ENCODE data around the gene LGR5. TPM values are rescaled to one million over a fixed set of nuclear protein-coding genes. Genes with fewer than 3 reads are reported as not detected.
"Not testable (repeated sequence)": the region's sequence is repeated elsewhere in the genome, so short reads cannot be mapped to it uniquely, and the experiment has no call there.

Gene LGR5
- total RNA-seq, 1 experiment from 2014 or later = 2.9 TPM

DNA sequence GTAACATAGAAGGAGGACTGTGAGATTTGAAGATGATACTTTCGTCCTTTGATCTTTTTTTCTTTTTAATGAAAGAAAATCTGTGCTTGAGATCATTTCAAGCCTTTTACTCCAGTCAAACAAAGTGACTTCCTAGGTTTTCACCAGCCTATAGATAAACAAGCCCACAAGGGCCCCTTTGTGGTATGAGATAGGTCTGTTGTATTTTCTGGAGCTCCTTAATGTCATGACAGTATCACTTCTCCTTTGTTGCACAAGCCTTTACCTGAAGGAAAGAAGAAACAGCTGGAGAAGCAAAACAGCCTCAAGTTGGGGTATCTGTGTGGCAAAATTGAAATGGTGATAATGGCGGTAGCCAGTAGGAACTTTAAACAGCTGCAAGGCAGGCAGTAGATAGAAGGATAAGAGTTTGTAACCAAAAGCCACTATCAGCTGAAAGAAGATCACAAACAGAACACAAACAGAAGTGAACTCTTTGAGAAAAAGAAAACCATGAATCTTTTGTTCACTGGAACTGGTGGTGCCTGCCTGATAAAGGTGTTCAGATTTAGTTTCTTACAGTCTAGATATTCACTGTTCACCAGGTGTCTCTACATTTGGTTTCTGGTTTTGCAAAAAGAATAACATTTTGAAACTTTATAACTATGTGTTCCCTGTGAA is 96.8 kb downstream of the LGR5 start:
- Histone ChIP-seq H3K27me3 (ENCODE audit: control insufficient read depth, insufficient read depth, low read length) (no peaks in the 10 kb centered on the region), H3K36me3 (replicated peaks; ENCODE audit: control insufficient read depth, insufficient read depth, low read length) (no peaks in the 10 kb centered on the region), H3K4me3 (ENCODE audit: insufficient read depth, low read depth, low read length) (no peak overlapping the region)
- DNase-seq = no peak

DNA sequence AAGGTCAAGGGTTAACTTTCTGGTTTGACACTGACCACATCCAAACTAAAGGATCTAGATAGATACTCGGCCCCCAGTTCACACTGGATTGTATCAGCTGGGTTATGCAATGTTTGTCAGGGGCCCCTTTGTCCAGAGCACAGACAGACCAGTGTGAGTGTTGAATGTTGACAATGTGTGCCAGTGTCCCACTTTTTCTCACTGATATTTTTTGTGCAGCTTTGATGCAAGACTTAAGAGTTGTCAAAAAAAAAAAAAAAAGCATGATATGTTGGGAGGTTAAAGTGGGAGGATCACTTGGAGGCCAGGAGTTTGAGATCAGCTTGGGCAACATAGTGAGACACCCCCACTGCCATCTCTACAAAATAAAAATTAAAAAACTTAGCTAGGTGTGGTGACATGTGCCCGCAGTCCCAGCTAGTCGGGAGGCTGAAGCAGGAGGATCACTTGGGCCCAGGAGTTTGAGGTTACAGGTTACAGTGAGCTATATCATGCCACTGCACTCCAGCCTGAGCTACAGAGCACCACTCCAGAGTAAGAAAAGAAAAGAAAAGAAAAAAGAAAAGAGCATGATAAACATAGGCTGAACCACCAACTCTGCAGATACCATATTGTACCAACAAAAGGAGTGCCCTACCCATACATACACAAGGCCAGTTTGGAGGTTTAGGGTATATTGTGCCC is 97.5 kb downstream of the LGR5 start:
- H3K4me3 ChIP-seq (ENCODE audit: insufficient read depth, low read depth, low read length) = no peak overlapping the region
- no peak for DNase-seq
- H3K36me3 ChIP-seq (replicated peaks; ENCODE audit: control insufficient read depth, insufficient read depth, low read length) = no peaks in the 10 kb centered on the region
- no peaks in the 10 kb centered on the region for H3K27me3 ChIP-seq (ENCODE audit: control insufficient read depth, insufficient read depth, low read length)

GRCh38 chr12:71538807-71539206 is 99.2 kb downstream of the LGR5 start:
- no peaks in the 10 kb centered on the region for H3K36me3 ChIP-seq (replicated peaks; ENCODE audit: control insufficient read depth, insufficient read depth, low read length)
- no peaks in the 10 kb centered on the region for H3K27me3 ChIP-seq (ENCODE audit: control insufficient read depth, insufficient read depth, low read length)
- no peak for DNase-seq
- no peak overlapping the region for H3K4me3 ChIP-seq (ENCODE audit: insufficient read depth, low read depth, low read length)

DNA sequence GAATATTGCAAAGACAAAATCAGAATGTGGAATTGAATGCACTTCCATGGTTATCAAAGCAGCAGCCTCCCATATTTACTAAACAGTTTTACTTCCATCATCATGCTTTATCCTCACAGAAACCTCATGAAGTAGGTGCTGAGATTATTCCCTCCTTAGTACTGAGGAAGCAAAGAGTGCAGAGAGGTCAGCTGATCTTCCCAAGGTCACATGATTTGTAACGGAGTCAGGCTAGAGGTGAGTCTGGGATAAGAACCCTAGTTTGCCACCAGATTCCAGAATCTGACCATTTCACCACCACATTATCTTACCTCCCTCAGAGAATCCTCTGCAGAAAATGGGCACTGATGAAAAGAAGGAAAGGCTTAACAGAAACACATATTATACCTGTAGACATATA is 102.0 kb downstream of the LGR5 start:
- H3K4me3 ChIP-seq (ENCODE audit: insufficient read depth, low read depth, low read length) = no peak overlapping the region
- DNase-seq = no peak
- H3K36me3 ChIP-seq (replicated peaks; ENCODE audit: control insufficient read depth, insufficient read depth, low read length) = no peaks in the 10 kb centered on the region
- H3K27me3 ChIP-seq (ENCODE audit: control insufficient read depth, insufficient read depth, low read length) = no peaks in the 10 kb centered on the region

DNA sequence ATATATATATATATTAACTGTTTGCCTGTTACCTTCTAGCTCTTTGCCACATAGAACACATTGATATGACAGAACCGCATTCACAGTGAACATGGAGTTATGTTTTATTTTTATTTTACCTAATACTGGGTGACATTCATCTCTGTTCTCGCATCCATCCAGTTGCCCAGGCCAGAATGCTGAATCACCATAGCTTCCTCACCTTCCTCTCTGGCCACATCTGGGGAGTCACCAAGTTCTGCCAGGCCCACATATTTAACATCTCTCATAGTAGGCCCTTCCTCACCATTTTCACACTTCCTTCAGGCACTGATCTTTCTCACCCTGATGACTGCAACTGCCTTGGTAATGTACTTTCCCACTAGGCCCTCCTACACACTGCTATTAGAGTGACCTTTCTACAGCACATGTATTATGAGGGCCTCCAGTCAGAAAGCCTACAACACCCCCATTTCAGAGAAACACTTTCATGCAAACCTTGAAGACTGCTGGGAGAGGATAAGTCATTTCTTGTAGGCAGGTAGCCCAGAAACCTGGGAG is 106.8 kb downstream of the LGR5 start:
- DNase-seq = no peak
- H3K27me3 ChIP-seq (ENCODE audit: control insufficient read depth, insufficient read depth, low read length) = no peaks in the 10 kb centered on the region
- H3K36me3 ChIP-seq (replicated peaks; ENCODE audit: control insufficient read depth, insufficient read depth, low read length) = no peaks in the 10 kb centered on the region
- H3K4me3 ChIP-seq (ENCODE audit: insufficient read depth, low read depth, low read length) = no peak overlapping the region

DNA sequence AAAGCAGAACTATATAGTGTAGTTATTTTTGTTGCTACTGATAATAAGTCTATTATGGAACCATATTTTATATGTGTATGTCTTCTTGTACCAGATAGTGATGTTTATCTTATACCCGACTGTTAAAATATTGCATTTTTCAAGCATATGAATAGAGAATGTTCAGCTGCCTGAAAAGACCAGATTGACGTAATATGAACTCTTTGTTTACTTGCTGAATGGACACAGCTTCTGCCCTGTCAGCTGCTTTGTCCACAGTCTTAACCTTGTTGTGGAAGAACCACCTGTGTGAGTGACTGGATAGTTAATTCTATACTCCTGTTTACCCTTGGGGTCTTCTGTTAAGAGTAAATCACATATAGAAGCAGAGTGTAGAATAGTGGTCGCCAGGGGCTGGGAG is 109.3 kb downstream of the LGR5 start:
- no peak for DNase-seq
- Histone ChIP-seq H3K4me3 (ENCODE audit: insufficient read depth, low read depth, low read length) (no peak overlapping the region), H3K36me3 (replicated peaks; ENCODE audit: control insufficient read depth, insufficient read depth, low read length) (no peaks in the 10 kb centered on the region), H3K27me3 (ENCODE audit: control insufficient read depth, insufficient read depth, low read length) (no peaks in the 10 kb centered on the region)

GRCh38 chr12:71551529-71551928 is 111.9 kb downstream of the LGR5 start:
- H3K4me3 ChIP-seq (ENCODE audit: insufficient read depth, low read depth, low read length) = no peak overlapping the region
- DNase-seq = no peak

DNA sequence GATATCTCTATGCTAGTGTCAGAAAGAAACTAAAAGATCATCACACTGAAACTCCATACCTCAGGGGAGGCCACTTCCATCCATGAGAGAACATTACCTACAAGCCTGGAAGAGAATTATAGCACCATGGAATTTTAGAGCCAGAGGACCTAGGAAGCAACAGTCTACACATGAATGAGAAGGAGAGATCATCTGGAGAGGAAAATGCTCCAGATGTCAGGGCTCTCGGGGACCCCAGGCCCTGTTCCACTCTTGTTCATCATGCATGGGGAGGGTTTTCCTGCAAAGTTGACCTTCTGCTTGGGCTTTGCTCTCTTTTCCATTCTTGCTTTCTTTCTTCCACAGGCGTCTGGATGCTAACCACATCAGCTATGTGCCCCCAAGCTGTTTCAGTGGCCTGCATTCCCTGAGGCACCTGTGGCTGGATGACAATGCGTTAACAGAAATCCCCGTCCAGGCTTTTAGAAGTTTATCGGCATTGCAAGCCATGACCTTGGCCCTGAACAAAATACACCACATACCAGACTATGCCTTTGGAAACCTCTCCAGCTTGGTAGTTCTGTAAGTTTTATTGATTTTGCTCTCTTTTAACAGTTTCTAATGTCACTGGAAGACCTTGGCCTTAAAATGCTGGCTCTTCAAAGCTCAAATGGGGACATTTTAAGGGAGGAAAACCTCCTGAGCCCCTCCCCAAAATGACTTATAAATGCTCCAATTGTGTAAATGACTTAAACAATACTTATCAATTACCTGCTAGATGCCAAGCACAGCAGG is 113.3 kb downstream of the LGR5 start:
- Histone ChIP-seq H3K36me3 (replicated peaks; ENCODE audit: control insufficient read depth, insufficient read depth, low read length) (no peaks in the 10 kb centered on the region), H3K4me3 (ENCODE audit: insufficient read depth, low read depth, low read length) (no peak overlapping the region), H3K27me3 (ENCODE audit: control insufficient read depth, insufficient read depth, low read length) (no peaks in the 10 kb centered on the region)
- no peak for DNase-seq

More at GRCh38 chr12:71551529-71551928, 111.9 kb downstream of the LGR5 start:
- H3K36me3 ChIP-seq (replicated peaks; ENCODE audit: control insufficient read depth, insufficient read depth, low read length) = no peaks in the 10 kb centered on the region
- no peaks in the 10 kb centered on the region for H3K27me3 ChIP-seq (ENCODE audit: control insufficient read depth, insufficient read depth, low read length)

DNA sequence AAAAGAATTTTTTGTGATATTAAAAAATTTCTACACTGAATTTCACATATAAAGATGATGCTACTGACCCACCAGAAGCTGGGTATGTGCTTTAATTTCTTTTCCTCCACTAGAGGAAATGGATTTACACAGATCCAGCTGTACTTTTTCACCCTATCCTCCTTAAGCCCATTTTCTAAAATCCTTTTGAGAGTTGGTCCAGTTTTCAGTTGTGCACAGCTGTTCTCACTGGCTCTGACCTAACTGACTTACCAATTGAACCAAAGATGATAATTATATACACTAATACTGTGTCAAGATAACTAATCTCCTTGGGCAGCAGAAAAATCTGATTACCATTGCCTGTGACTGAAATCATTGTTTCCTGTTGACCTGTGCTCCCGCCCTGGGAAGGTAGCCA is 115.6 kb downstream of the LGR5 start:
- H3K36me3 ChIP-seq (replicated peaks; ENCODE audit: control insufficient read depth, insufficient read depth, low read length) = no peaks in the 10 kb centered on the region
- no peak overlapping the region for H3K4me3 ChIP-seq (ENCODE audit: insufficient read depth, low read depth, low read length)
- DNase-seq = no peak

DNA sequence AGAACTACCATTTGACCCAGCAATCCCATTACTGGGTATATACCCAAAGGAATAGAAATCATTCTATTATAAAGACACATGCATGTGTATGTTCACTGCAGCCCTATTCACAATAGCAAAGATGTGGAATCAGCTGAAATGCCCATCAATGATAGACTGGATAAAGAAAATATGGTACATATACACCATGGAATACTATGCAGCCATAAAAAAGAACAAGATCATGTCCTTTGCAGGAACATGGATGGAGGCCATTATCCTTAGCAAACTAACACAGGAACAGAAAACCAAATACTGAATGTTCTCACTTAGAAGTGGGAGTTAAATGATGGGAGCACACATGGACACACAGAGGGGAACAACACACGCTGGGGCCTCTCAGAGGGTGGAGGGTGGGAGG is 116.2 kb downstream of the LGR5 start:
- not testable (repeated sequence) for H3K27me3 ChIP-seq (ENCODE audit: control insufficient read depth, insufficient read depth, low read length); H3K36me3 ChIP-seq (replicated peaks; ENCODE audit: control insufficient read depth, insufficient read depth, low read length); DNase-seq; H3K4me3 ChIP-seq (ENCODE audit: insufficient read depth, low read depth, low read length)

More for the DNA sequence above, 115.6 kb downstream of the LGR5 start:
- H3K27me3 ChIP-seq (ENCODE audit: control insufficient read depth, insufficient read depth, low read length) = no peaks in the 10 kb centered on the region

- Histone ChIP-seq H3K36me3 (replicated peaks; ENCODE audit: control insufficient read depth, insufficient read depth, low read length) (no peaks in the 10 kb centered on the region), H3K27me3 (ENCODE audit: control insufficient read depth, insufficient read depth, low read length) (no peaks in the 10 kb centered on the region), H3K4me3 (ENCODE audit: insufficient read depth, low read depth, low read length) (no peak overlapping the region)
- DNase-seq = no peak
Measured at GRCh38 chr12:71556448-71556847, 116.8 kb downstream of the LGR5 start.

DNA sequence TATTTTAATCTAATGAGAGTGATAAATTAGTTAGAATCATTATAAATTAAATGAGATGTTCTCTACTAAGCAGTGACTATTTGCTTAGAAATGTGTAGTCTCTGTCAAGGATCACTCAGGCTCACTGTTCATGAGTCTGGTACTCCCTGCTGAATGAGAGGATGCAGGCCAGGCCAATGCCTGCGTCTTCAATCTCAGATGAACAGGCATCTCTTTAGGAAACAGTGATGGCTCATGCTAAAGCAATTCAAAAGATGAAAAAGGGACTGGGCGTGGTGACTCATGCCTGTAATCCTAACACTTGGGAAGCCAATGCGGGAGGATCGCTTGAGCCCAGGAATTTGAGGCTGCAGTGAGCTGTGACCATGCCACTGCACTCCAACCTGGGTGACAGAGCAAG is 117.3 kb downstream of the LGR5 start:
- H3K36me3 ChIP-seq (replicated peaks; ENCODE audit: control insufficient read depth, insufficient read depth, low read length) = no peaks in the 10 kb centered on the region
- no peaks in the 10 kb centered on the region for H3K27me3 ChIP-seq (ENCODE audit: control insufficient read depth, insufficient read depth, low read length)
- no peak for DNase-seq
- H3K4me3 ChIP-seq (ENCODE audit: insufficient read depth, low read depth, low read length) = no peak overlapping the region

DNA sequence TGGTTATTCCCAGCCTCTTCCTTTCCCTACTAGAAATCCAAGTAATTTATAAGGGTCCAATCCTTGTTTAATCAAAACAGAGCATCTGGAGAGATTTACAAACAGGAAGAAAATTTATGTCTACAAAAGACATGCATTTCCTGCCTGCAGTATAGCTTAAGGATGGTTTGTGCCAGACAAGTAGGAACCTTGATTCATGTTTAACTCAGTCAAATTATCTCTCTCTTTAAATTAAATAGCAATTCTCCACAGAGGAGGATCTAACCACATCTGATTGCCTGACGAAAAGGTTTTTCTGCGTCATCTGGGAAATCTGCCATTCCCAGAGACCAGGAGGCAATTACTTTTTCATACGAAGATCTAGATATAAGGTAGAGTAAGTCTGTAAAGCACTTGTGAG is 118.8 kb downstream of the LGR5 start:
- no peaks in the 10 kb centered on the region for H3K27me3 ChIP-seq (ENCODE audit: control insufficient read depth, insufficient read depth, low read length)
- no peak overlapping the region for H3K4me3 ChIP-seq (ENCODE audit: insufficient read depth, low read depth, low read length)
- no peak for DNase-seq
- H3K36me3 ChIP-seq (replicated peaks; ENCODE audit: control insufficient read depth, insufficient read depth, low read length) = no peaks in the 10 kb centered on the region

DNA sequence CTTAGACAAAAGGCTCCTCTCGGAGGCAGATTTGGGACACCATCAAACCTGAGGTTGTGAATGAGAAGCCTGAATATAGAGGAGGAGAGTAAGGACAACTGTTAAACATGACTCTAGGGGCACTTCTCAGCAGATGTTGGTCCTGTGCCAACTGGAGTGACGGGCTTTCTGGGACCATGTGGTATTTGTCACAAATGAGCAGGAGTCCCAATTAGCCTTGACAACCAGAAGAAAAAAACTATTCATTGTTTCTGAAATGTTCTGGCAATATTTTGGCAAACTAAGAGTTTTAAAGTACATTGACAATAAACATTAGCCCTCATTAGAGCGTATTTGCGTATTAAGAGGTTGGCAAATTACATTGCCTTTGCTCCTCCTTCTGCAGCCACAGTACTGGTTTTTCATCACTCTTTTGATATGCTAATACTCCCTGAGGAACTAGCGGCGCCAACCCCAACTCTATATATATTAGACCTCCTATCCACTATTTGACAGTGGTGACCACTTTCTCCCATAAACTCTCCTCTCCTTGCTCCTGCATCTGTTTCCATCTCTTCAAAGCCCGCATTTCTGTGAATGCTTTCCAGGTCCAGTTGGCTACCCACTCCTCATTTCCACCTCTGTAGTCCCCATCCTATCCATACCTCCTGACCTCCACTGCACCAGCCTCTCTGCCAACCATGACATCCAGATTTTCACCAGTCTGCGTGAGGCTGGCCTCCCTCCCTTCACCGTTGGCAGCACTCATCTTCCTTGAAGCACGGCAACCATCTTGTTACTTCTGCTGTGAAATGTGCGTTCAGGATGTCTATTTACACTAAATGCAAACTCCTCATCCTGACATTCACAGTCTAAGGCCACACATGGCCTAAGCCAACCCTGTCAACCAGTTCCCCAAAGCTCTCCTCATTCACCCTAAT is 123.3 kb downstream of the LGR5 start:
- Histone ChIP-seq H3K27me3 (ENCODE audit: control insufficient read depth, insufficient read depth, low read length) (no peaks in the 10 kb centered on the region), H3K36me3 (replicated peaks; ENCODE audit: control insufficient read depth, insufficient read depth, low read length) (no peaks in the 10 kb centered on the region)

More for the DNA sequence above, 123.3 kb downstream of the LGR5 start:
- no peak for DNase-seq
- no peak overlapping the region for H3K4me3 ChIP-seq (ENCODE audit: insufficient read depth, low read depth, low read length)

All from H7 (cell line).